ENCODE results near the gene GCN1. TPM values are rescaled to one million over a fixed set of nuclear protein-coding genes. Genes with fewer than 3 reads are reported as not detected.

Gene GCN1
- total RNA-seq, 4 donors from 2014 or later: 37.8 to 115 (median 50.8) TPM

DNA sequence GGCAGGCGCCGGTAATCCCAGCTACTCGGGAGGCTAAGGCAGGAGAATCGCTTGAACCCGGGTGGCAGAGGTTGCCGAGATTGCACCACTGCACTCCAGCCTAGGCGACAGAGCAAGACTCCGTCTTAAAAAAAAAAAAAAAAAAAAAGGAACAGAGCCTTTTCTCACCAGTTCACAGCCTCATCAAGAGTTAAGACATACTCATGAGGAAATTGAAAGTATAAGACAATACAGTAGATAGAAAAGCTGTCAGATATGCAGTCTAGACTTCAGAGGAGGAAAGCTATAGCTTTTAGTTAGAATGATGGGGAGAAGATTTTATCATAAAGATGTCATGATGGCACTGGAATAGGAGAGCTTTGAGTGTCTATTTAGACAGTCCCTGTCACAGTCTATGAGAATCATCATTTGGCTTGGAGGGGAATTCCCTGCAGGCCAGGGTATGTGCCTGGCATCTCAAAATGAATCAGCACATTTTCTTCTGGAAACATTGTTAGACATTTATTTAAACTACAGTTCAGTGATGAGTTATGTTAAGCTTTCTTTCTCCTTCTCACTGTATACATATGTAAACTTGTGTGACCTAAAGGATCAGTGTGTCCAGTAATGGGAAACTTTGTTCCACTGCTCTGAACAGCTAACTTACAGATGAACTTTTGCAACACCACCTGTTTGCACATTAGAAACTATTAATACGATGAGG lies 75.1 kb downstream of the GCN1 start:
- WGBS, 2 donors: 73 to 86% methylated on average over 9 of the region's 9 CpGs
- intact Hi-C loops (cut with DNase I; ENCODE audit: low total_unique reads): no loop called here
- no peak for TF ChIP-seq POLR2A (IDR thresholded peaks at IDR 0.05)
- TF ChIP-seq, protein P1, sequence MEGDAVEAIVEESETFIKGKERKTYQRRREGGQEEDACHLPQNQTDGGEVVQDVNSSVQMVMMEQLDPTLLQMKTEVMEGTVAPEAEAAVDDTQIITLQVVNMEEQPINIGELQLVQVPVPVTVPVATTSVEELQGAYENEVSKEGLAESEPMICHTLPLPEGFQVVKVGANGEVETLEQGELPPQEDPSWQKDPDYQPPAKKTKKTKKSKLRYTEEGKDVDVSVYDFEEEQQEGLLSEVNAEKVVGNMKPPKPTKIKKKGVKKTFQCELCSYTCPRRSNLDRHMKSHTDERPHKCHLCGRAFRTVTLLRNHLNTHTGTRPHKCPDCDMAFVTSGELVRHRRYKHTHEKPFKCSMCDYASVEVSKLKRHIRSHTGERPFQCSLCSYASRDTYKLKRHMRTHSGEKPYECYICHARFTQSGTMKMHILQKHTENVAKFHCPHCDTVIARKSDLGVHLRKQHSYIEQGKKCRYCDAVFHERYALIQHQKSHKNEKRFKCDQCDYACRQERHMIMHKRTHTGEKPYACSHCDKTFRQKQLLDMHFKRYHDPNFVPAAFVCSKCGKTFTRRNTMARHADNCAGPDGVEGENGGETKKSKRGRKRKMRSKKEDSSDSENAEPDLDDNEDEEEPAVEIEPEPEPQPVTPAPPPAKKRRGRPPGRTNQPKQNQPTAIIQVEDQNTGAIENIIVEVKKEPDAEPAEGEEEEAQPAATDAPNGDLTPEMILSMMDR (IDR thresholded peaks at IDR 0.05): no peak
- no peak overlapping the region for H3K4me3 ChIP-seq (ENCODE audit: low read depth, poor library complexity, severe bottlenecking)
- DNase-seq (ENCODE audit: low spot score in 2 of 2): no peak

DNA sequence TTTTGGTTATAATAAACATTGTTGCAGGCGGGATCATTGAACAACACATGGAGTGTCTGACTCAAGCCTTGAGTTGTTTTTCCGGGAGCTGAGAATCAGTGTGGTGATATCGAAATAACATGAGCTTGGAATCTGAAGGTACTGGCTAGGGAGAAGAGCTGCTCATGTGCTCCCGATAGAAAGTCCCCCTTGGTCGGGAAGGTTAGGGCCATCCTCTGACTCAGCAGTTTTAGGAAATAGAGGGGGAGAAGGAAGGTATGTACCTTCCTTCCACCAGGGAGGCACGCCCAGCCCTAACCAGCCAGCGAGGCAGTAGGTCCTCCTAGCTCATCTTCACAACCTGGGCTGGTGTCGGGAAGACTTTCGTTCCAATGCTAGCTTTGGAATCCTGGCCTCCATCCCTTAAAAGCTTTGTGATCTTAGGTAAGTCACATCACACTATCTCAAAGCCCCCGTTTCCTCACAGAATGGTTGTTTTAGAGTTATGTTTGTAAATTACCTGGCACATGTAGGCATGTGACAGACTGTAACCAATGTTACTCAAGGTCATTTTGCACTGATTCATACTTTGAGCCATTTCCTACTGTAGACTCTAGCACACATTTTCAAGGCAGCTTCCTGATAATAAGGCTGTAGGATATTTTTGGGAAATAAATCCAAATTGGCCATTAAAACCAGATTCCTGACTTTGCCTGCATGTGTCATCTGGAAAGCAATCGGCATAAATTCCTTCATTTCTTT lies 76.0 kb downstream of the GCN1 start:
- TF ChIP-seq, protein P1 (IDR thresholded peaks at IDR 0.05): no peak
- no peak for TF ChIP-seq POLR2A (IDR thresholded peaks at IDR 0.05)
- no peak overlapping the region for H3K4me3 ChIP-seq (ENCODE audit: low read depth, poor library complexity, severe bottlenecking)
- WGBS, 2 donors: 24 to 28% methylated on average over 11 of the region's 11 CpGs
- DNase-seq (ENCODE audit: low spot score in 2 of 2): no peak
- intact Hi-C loops (cut with DNase I; ENCODE audit: low total_unique reads): no loop called here

DNA sequence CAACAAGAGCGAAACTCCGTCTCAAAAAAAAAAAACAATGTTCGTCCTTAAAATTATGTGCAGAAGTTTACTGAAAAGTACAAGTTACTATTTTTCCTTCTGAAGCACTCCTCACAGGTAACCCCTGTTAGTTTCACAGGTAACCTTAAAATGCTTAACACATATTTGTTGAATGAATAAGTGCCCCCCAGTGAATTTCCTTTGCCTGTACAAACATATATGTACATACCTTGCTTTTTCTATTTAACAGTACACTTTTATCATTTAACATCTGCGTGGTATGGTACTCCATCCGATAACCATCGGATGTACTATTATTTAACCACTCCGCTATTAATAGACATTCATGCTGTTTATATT lies 76.6 kb downstream of the GCN1 start:
- intact Hi-C loops (cut with DNase I; ENCODE audit: low total_unique reads): no loop called here
- WGBS, 2 donors: 9 to 23% methylated on average over 7 of the region's 7 CpGs
- TF ChIP-seq, protein P1 (IDR thresholded peaks at IDR 0.05): no peak
- TF ChIP-seq POLR2A (IDR thresholded peaks at IDR 0.05): no peak
- no peak for DNase-seq (ENCODE audit: low spot score in 2 of 2)
- peak overlapping the region; percentile 64 for H3K4me3 ChIP-seq (ENCODE audit: low read depth, poor library complexity, severe bottlenecking)

DNA sequence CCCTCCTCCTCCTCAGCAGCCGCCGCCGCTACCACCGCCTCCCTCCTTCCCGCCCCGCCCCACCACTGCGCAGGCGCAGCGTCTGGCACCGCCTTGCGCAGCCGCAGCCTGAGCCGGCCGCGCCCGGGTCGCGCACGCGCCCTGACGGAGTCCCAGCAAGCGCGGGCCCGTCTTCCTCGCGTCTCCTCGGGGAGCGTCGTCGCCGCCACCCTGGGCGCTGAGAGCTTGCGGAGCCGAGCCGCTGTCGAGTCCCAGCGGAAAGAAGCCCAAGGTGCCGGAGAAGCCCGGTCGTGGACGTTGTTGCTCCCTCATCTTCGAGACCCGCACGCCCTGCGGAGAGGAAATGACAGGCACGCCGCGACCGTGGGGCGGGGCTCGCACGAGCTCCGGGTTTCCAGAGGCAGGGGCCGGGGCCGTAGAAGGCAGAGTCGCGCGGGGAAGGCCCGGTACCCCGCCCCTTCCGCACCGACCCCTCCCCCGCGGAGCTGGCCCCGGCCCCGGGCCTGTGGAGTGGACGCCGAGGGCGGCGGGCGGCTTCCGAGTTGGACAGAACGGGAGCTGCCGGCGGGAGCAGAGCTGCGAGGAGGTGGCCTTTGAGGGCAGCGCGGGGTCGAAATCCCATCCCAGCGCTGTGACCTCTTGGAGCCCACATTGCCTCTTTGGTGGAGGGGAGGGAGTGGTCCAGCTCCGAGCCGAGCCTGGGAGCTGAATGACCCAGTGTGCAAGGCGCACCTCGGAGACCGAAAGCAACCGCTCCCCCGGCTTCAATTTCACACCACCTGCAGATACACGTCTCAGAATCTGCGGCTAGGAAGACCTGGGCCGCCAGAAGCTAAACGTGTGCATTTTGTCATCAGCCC lies 77.5 kb downstream of the GCN1 start:
- DNase-seq (ENCODE audit: low spot score in 2 of 2): peak; percentile 93 to 99
- H3K4me3 ChIP-seq (ENCODE audit: low read depth, poor library complexity, severe bottlenecking): peak overlapping the region; percentile 64
- TF ChIP-seq, protein P1 (IDR thresholded peaks at IDR 0.05): no peak
- TF ChIP-seq POLR2A (IDR thresholded peaks at IDR 0.05): peak in 1 of 2 donors; percentile 26
- WGBS, 2 donors: 0 to 1% methylated on average over 24 to 32 of the region's 91 CpGs
- intact Hi-C loops (cut with DNase I; ENCODE audit: low total_unique reads): no loop called here

DNA sequence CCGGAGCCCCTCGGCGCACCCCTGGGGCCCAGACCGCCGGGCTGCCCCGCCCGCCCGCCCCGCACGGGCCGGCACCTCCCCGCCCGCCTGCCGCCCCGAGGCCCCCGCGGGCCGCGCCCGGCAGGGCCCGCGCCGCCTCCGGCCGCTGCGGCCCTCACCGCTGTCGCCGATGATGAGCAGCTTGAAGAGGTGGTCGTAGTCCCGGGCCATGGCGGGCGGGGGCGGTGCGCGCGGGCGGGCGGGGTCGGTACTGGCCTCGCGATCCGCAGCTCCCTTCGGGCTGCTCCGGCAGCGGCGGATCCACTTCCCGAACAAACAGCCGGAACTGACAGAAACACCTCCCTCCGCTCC lies 78.1 kb downstream of the GCN1 start, which contains the start of gene RAB35:
RAB35 (minus strand) TSS at position 313 of the 351 bp plus-strand sequence; CDS start at position 210, 103 bp downstream.
- TF ChIP-seq, protein P1 (IDR thresholded peaks at IDR 0.05): no peak
- TF ChIP-seq POLR2A (IDR thresholded peaks at IDR 0.05): no peak

More for the DNA sequence above, 78.1 kb downstream of the GCN1 start, which contains the start of gene RAB35:
- intact Hi-C loops (cut with DNase I; ENCODE audit: low total_unique reads): no loop called here
- DNase-seq (ENCODE audit: low spot score in 2 of 2): no peak
- 0% methylated on average over 1 to 6 of the region's 50 CpGs for WGBS, 2 donors
- peak within 1 kb of the TSS; percentile 71 for H3K4me3 ChIP-seq (ENCODE audit: low read depth, poor library complexity, severe bottlenecking)
